Measurements from ENCODE around the gene POLR3H.
"Not testable (repeated sequence)": the region's sequence is repeated elsewhere in the genome, so short reads cannot be mapped to it uniquely, and the experiment has no call there.

POLR3H gene

GRCh38 chr22:41560095-41560471, 15.8 kb upstream of the POLR3H start:
- no peak for TF ChIP-seq JUND (IDR thresholded peaks at IDR 0.05; ENCODE audit: low read depth)
- in situ Hi-C loops (cut with HindIII; ENCODE audit: low pct_unique_long_range_greater_than_20kb, low sequenced_read_pairs), result no loop called here
- no peak for DNase-seq (ENCODE audit: low read depth in 1 of 2, low spot score in 1 of 2)

- in situ Hi-C loops (cut with HindIII; ENCODE audit: low pct_unique_long_range_greater_than_20kb, low sequenced_read_pairs); DNase-seq (ENCODE audit: low read depth in 1 of 2, low spot score in 1 of 2): not testable (repeated sequence)
These were observed 14.0 kb upstream of the POLR3H start for GRCh38 chr22:41558241-41558630.

- in situ Hi-C loops (cut with HindIII; ENCODE audit: low pct_unique_long_range_greater_than_20kb, low sequenced_read_pairs), result no loop called here
- DNase-seq (ENCODE audit: low read depth in 1 of 2, low spot score in 1 of 2), result no peak
- no peak for TF ChIP-seq JUND (IDR thresholded peaks at IDR 0.05; ENCODE audit: low read depth)
These were observed 13.4 kb upstream of the POLR3H start for GRCh38 chr22:41557401-41558240.

GRCh38 chr22:41556561-41556960, 12.3 kb upstream of the POLR3H start:
- TF ChIP-seq JUND (IDR thresholded peaks at IDR 0.05; ENCODE audit: low read depth), result no peak
- no peak for DNase-seq (ENCODE audit: low read depth in 1 of 2, low spot score in 1 of 2)
- in situ Hi-C loops (cut with HindIII; ENCODE audit: low pct_unique_long_range_greater_than_20kb, low sequenced_read_pairs), result no loop called here

GRCh38 chr22:41555325-41555982, 11.2 kb upstream of the POLR3H start:
- no peak for TF ChIP-seq JUND (IDR thresholded peaks at IDR 0.05; ENCODE audit: low read depth)
- no peak for DNase-seq (ENCODE audit: low read depth in 1 of 2, low spot score in 1 of 2)
- in situ Hi-C loops (cut with HindIII; ENCODE audit: low pct_unique_long_range_greater_than_20kb, low sequenced_read_pairs), result no loop called here

GRCh38 chr22:41551877-41552582, 7.8 kb upstream of the POLR3H start:
- in situ Hi-C loops (cut with HindIII; ENCODE audit: low pct_unique_long_range_greater_than_20kb, low sequenced_read_pairs), result no loop called here
- no peak for DNase-seq (ENCODE audit: low read depth in 1 of 2, low spot score in 1 of 2)
- TF ChIP-seq JUND (IDR thresholded peaks at IDR 0.05; ENCODE audit: low read depth), result no peak

- DNase-seq (ENCODE audit: low read depth in 1 of 2, low spot score in 1 of 2), result no peak
- in situ Hi-C loops (cut with HindIII; ENCODE audit: low pct_unique_long_range_greater_than_20kb, low sequenced_read_pairs), result no loop called here
- no peak for TF ChIP-seq JUND (IDR thresholded peaks at IDR 0.05; ENCODE audit: low read depth)
These were observed 6.8 kb upstream of the POLR3H start for GRCh38 chr22:41550952-41551491.

GRCh38 chr22:41548830-41549211, 4.6 kb upstream of the POLR3H start:
- in situ Hi-C loops (cut with HindIII; ENCODE audit: low pct_unique_long_range_greater_than_20kb, low sequenced_read_pairs), result no loop called here
- no peak for TF ChIP-seq JUND (IDR thresholded peaks at IDR 0.05; ENCODE audit: low read depth)
- no peak for DNase-seq (ENCODE audit: low read depth in 1 of 2, low spot score in 1 of 2)

GRCh38 chr22:41544671-41545476, 604 bp upstream of the POLR3H start:
- in situ Hi-C loops (cut with HindIII; ENCODE audit: low pct_unique_long_range_greater_than_20kb, low sequenced_read_pairs), result no loop called here
- TF ChIP-seq JUND (IDR thresholded peaks at IDR 0.05; ENCODE audit: low read depth), result no peak
- DNase-seq (ENCODE audit: low read depth in 1 of 2, low spot score in 1 of 2), result no peak

- TF ChIP-seq JUND (IDR thresholded peaks at IDR 0.05; ENCODE audit: low read depth), result no peak
- DNase-seq (ENCODE audit: low read depth in 1 of 2, low spot score in 1 of 2), result no peak
- in situ Hi-C loops (cut with HindIII; ENCODE audit: low pct_unique_long_range_greater_than_20kb, low sequenced_read_pairs), result no loop called here
These were observed 2.0 kb downstream of the POLR3H start for GRCh38 chr22:41542224-41542623.

- in situ Hi-C loops (cut with HindIII; ENCODE audit: low pct_unique_long_range_greater_than_20kb, low sequenced_read_pairs), result no loop called here
- no peak for TF ChIP-seq JUND (IDR thresholded peaks at IDR 0.05; ENCODE audit: low read depth)
- DNase-seq (ENCODE audit: low read depth in 1 of 2, low spot score in 1 of 2), result no peak
These were observed 2.8 kb downstream of the POLR3H start for GRCh38 chr22:41541484-41541883.

- in situ Hi-C loops (cut with HindIII; ENCODE audit: low pct_unique_long_range_greater_than_20kb, low sequenced_read_pairs), result no loop called here
- TF ChIP-seq JUND (IDR thresholded peaks at IDR 0.05; ENCODE audit: low read depth), result no peak
- DNase-seq (ENCODE audit: low read depth in 1 of 2, low spot score in 1 of 2), result no peak
These were observed 3.9 kb downstream of the POLR3H start for GRCh38 chr22:41540365-41540764.
